Measurements from ENCODE around the gene MAN2B1. TPM values are rescaled to one million over a fixed set of nuclear protein-coding genes. Genes with fewer than 3 reads are reported as not detected.

The MAN2B1 gene
- total and polyA plus RNA-seq, 2 of the 8 experiments (the other 6 are each of a cell fraction or from before 2014, with no cell fraction given), result 55.3 to 76.3 TPM

- Histone ChIP-seq H2BK20ac (ENCODE audit: low read length) (no peak within 1 kb of the TSS), H3K18ac (ENCODE audit: extremely low read depth, low read length) (no peak within 1 kb of the TSS), H2BK12ac (ENCODE audit: low read depth, low read length) (0 out of 2 replicates have a peak within 1 kb of the TSS, but pooled peaks have one; percentile 60), H2AFZ (ENCODE audit: low read length) (peak within 1 kb of the TSS; percentile 91), H2BK15ac (ENCODE audit: low read length) (no peak within 1 kb of the TSS), H3K36me3 (ENCODE audit: control insufficient read depth in 2 of 4, insufficient read depth in 4 of 4, low read length in 3 of 4) (peaks cover 9 to 29% (median 14%) of the 10 kb centered on the region in 4 experiments), H4K8ac (ENCODE audit: extremely low read depth, insufficient read depth, low read length) (peak within 1 kb of the TSS; percentile 99), H4K5ac (ENCODE audit: insufficient read length, low read depth, low read length) (peak within 1 kb of the TSS; percentile 67), H2BK5ac (ENCODE audit: low read depth, low read length) (peak within 1 kb of the TSS; percentile 63; the same call in 1 of the 2 replicates), H3K79me1 (ENCODE audit: low read depth, low read length) (no peaks in the 10 kb centered on the region), H3K14ac (ENCODE audit: insufficient read length) (no peak within 1 kb of the TSS), H3K4me1 (replicated peaks in 1 of 4; ENCODE audit: control insufficient read depth in 3 of 4, insufficient read depth in 4 of 4, low read length in 3 of 4) (peaks cover 0 to 4% (median 3%) of the 10 kb centered on the region in 4 experiments; a peak in 2 of 7 replicates), H3K4me3 (ENCODE audit: extremely low read depth in 1 of 4, insufficient read depth in 2 of 4, low read depth in 3 of 4, low read length in 4 of 4) (peak within 1 kb of the TSS; percentile 68 to 87 (median 82)), H4K20me1 (replicated peaks in 1 of 2; ENCODE audit: control insufficient read depth in 1 of 2, insufficient read depth in 2 of 2, low read length in 2 of 2) (peaks cover 4% of the 10 kb centered on the region in 2 experiments), H2BK120ac (replicated peaks; ENCODE audit: low read depth, low read length) (peak within 1 kb of the TSS; percentile 24), H3K79me2 (ENCODE audit: control insufficient read depth in 1 of 2, insufficient read depth in 2 of 2, low read length in 2 of 2) (no peaks in the 10 kb centered on the region), H3K23me2 (ENCODE audit: low read depth, low read length) (peaks cover 7% of the 10 kb centered on the region; the same call in 1 of the 2 replicates), H4K91ac (replicated peaks; ENCODE audit: insufficient read length, low read length) (no peak within 1 kb of the TSS), H2AK5ac (ENCODE audit: low read depth, low read length) (no peak within 1 kb of the TSS), H3K9ac (replicated peaks in 1 of 4; ENCODE audit: extremely low read depth in 1 of 4, low read depth in 3 of 4, low read length in 3 of 4) (peak within 1 kb of the TSS in 3 of 4 experiments; percentile 75 to 93 (median 80); a peak in 6 of 7 replicates), H3K23ac (ENCODE audit: insufficient read length) (no peak within 1 kb of the TSS), H3K27me3 (replicated peaks in 1 of 4; ENCODE audit: control insufficient read depth in 3 of 4, extremely low read depth in 1 of 4, insufficient read depth in 3 of 4, low read length in 3 of 4) (no peaks in the 10 kb centered on the region), H3K4me2 (ENCODE audit: insufficient read depth in 1 of 2, low read depth in 2 of 2, low read length in 2 of 2) (peak within 1 kb of the TSS; percentile 78 to 95), H3K27ac (ENCODE audit: low read depth, low read length) (peak within 1 kb of the TSS; percentile 83), H3K56ac (replicated peaks; ENCODE audit: insufficient read length, low read depth, low read length) (no peak within 1 kb of the TSS), H3K9me3 (ENCODE audit: insufficient read depth in 2 of 2, low read depth in 1 of 2, low read length in 1 of 2) (no peaks in the 10 kb centered on the region), H3K4ac (replicated peaks; ENCODE audit: insufficient read length, low read depth, low read length) (no peak within 1 kb of the TSS)
- POLR2A ChIA-PET (ENCODE audit: partially characterized antibody), result interaction anchor here (0.6 to 9.2 kb wide), 23 partner anchors 10 to 458 kb away, joined by 3 to 93 read pairs (median 4); partner anchors contain the start of genes BEST2, DHPS, GET3 and GNG14
- FAIRE-seq (peak; percentile 63), DNase-seq (ENCODE audit: low read depth in 1 of 2, low spot score in 2 of 2) (peak; percentile 88 to 99)
- CTCF ChIA-PET (ENCODE audit: partially characterized antibody), result interaction anchor here (0.6 to 1.7 kb wide), 7 partner anchors 9 to 188 kb away, joined by 3 to 6 read pairs (median 3); no protein-coding TSS in a partner anchor
- WGBS, 2 experiments (ENCODE audit: extremely low coverage in 1 of 2, insufficient coverage in 1 of 2, insufficient read length in 1 of 2, insufficient replicate concordance in 2 of 2, low coverage in 1 of 2, low lambda C conversion rate in 2 of 2, missing lambda C conversion rate in 1 of 2), result 13% methylated on average over 59 of the region's 59 CpGs; no CpG with 5 or more reads in 1 of the 2 experiments
- TF ChIP-seq CBX8 (IDR thresholded peaks at IDR 0.05; ENCODE audit: borderline replicate concordance, low read depth, low read length) (no peak), BACH1 (IDR thresholded peaks at IDR 0.05; ENCODE audit: low read length) (no peak), CBX5 (IDR thresholded peaks at IDR 0.05; ENCODE audit: low read depth, low read length) (no peak), CTBP2 (IDR thresholded peaks at IDR 0.05; ENCODE audit: borderline replicate concordance, insufficient read depth, insufficient read length, low read length) (no peak), SP1 (IDR thresholded peaks at IDR 0.05; ENCODE audit: low read depth, low read length) (no peak), MAFK (IDR thresholded peaks at IDR 0.05; ENCODE audit: low read depth, low read length) (no peak), KDM1A (IDR thresholded peaks at IDR 0.05; ENCODE audit: borderline replicate concordance, low read length) (no peak), ZNF274 (IDR thresholded peaks at IDR 0.05; ENCODE audit: borderline replicate concordance, extremely low read depth, low read length) (no peak), RNF2 (IDR thresholded peaks at IDR 0.05; ENCODE audit: borderline replicate concordance, low read depth, low read length, missing control alignments, poor library complexity, severe bottlenecking) (no peak), FOSL1 (IDR thresholded peaks at IDR 0.05; ENCODE audit: insufficient read depth, low read depth, low read length) (no peak)
These were observed 30.1 kb upstream of the MAN2B1 start, which contains the start of gene FBXW9 for GRCh38 chr19:12696366-12697335. Gene FBXW9 (minus strand): TSS chr19:12696631. CDS start chr19:12696581, 50 bp downstream.
